HT1080 (cell line): ENCODE measurements around the gene OR2J1. TPM values are rescaled to one million over a fixed set of nuclear protein-coding genes. Genes with fewer than 3 reads are reported as not detected.

Experiments used
- total RNA-seq: library from RNA; depleted of rRNA; stranded (reverse); fragments of >200 nt; shearing (Covaris generic); gene quantifications from 2 replicates; pipeline ENCODE4 v1.2.3, GENCODE V29; 2014; rRNA removed

Gene OR2J1
- total RNA-seq, 1 experiment from 2014 or later, result not detected

Other genes starting within 250 kb of the OR2J1 start
- 87.3 and 89.5 TPM in 2 replicates for gene TRIM27, start 175.5 kb upstream of the OR2J1 start, total RNA-seq
- 0.40 and 0.51 TPM in 2 replicates for gene ZNF311, start 94.2 kb upstream of the OR2J1 start, total RNA-seq
- not detected in 2 replicates for gene OR2W1, start 54.3 kb upstream of the OR2J1 start, total RNA-seq
- not detected in 2 replicates for gene OR2B3, start 12.2 kb upstream of the OR2J1 start, total RNA-seq
- gene OR2J3, start 8.6 kb downstream of the OR2J1 start, total RNA-seq, result not detected in 2 replicates
- not detected in 2 replicates for gene OR2J2, start 71.4 kb downstream of the OR2J1 start, total RNA-seq
- not detected in 2 replicates for gene OR14J1, start 202.2 kb downstream of the OR2J1 start, total RNA-seq